Caki2 (cell line): ENCODE measurements around the gene DENND1A. TPM values are rescaled to one million over a fixed set of nuclear protein-coding genes. Genes with fewer than 3 reads are reported as not detected.
"Not testable (repeated sequence)": the region's sequence is repeated elsewhere in the genome, so short reads cannot be mapped to it uniquely, and the experiment has no call there.

Source experiments
- DNase-seq: peaks from one replicate; pipeline ENCODE4 v3.0.0-alpha.2; 2015; ENCODE audit warnings: low read depth
- in situ Hi-C: cut with HindIII; loops from 2 replicates; pipeline ENCODE4 v1.10.0; 2016; ENCODE audit warnings: low sequenced_read_pairs, low pct_unique_long_range_greater_than_20kb, mixed read lengths
- total RNA-seq: library from RNA; depleted of rRNA; stranded (reverse); fragments of >200 nt; shearing (Covaris generic); gene quantifications from 2 replicates; pipeline ENCODE4 v1.2.3, GENCODE V29; 2014; ENCODE audit warnings: low replicate concordance

The DENND1A gene
- total RNA-seq, 1 experiment from 2014 or later = 14.0 TPM

DNA sequence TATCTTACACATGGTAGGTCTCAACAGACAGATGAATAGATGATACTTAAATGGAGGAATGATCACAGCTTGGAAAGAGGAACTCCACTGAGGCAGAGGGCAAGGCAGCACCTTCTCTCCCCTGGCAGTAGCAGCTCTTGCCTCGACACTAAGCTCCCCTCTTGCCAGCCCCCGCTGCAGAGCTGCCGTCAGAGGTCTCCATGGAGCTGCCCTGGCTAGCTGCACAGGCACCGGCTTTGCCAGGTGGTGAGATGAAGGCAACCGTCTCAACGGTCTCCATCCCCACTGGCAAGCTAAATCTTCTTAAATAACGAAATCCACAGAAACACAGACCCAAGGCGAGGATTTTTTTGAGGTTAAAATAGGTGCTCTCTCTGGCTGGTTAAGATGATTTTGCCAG lies 492.7 kb downstream of the DENND1A start:
- in situ Hi-C loops = no loop called here
- no peak for DNase-seq

DNA sequence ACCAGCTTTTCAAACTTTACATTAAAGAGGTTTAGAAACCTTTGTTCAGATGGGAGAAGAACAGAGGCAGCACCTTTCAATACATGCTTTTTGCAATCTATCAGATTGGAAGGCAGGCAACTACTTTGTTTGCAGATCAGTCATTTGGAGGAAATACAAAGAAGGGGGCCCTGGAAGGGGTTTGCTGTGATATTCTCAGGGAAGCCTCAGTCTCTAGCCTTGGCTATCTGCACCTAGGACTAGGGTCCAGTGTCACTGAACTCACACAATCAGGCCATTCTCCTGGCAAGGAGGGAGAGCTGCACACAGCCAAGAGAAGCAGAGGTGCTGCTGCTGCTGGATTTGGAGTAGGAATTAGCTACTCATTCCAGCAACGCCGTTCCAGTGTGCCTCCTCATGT lies 494.5 kb downstream of the DENND1A start:
- in situ Hi-C loops = no loop called here
- DNase-seq = no peak

DNA sequence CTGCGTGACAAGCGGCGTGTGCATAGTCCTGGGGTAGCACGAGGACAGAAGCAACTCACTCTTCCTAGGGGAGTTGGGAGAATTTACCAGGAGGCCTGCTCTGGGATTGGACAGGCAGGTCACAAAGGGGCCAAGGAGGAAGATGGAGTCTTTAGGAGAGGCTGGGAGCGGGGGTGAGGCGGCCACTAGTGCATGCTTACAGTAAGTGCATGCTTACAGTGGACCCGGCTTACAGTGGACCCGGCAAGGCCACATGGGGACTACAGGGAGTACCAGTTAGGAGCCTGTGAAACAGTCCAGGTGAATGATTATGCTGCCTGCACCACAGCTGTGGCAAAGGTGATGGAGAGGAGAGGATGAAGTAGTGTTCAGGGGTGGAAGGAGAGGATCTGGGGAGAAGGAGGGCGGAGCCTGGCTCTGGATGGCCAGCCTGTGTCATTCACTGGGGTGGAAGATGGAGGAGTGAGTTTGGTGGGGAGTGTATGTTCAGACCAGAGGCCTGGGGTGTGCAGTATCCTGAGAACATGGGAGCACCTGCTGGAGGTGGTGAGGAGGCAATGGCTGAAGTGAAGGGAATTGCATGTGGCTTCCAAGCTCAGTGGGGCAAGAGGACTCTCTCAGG lies 495.2 kb downstream of the DENND1A start:
- DNase-seq = no peak
- in situ Hi-C loops = no loop called here

DNA sequence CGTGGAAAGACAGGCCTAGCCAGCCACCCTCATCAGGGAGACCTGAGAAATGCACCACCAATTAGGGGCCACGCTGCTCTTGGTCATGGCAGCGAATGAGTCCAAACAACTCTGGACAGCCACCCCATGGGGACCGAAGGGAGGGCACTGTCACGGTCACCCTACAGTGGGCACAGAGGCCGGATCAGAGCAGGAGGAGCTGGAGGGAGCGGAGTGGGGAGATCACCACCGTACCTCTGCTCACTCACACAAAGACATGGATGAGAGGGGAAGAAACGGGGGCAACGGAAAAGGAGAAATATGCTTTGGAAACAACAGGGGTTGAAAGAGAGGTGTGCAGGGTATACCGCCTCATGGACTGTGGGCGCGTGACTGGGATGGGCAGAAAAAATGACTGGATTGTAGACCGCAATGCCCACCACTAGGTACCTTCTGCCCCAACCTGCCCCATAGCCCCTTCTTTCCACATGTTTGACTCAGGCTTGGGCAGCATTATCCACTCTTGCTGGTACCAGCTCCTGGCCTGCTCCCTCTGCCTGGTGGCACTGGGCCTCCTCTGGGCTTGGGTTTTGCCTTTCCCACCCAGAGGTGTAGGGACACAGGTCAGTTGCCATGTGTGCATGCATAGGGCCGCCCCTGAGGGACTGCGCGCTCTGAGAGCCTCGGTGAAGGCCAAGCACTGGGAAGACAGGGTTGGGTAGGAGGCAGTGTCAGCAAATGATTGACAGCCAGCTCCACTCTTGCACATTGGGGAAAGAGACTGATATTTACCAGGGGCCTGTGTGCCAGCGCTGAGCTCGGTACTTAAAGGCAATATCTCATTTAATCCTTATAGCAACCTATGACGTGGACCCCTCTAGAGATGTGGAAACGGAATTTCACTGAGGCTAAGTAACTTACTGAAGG lies 497.3 kb downstream of the DENND1A start:
- DNase-seq = no peak
- in situ Hi-C loops = no loop called here

DNA sequence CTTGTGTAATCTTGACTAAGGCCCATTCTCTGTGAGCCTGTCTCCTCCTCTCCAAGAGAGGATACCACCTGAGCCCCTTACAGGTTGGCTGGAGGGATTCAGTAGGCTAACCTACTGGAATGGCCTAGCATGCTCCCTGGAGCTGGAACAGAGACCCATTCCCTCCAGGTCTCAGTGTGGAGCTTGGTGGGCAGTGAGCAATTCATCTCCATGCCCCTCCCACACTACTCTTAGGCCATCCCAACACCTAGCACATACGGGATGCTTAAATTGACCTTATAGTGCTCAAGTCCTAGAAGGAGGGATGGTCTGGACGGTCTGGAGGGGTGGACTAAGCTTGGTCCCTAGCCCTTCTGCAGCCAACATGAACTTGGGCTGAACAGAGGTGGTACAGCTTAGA lies 498.3 kb downstream of the DENND1A start:
- in situ Hi-C loops = no loop called here
- no peak for DNase-seq

DNA sequence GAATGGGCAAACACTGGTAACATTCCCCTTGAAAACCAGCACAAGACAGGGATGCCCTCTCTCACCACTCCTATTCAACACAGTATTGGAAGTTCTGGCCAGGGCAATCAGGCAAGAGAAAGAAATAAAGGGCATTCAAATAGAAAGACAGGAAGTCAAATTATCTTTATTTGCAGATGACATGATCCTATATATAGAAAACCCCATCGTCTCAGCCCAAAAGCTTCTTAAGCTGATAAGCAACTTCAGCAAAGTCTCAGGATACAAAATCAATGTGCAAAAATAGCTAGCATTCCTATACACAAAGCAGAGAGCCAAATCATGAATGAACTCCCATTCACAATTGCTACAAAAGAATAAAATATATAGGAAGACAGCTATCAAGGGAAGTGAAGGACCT lies 501.5 kb downstream of the DENND1A start:
- in situ Hi-C loops, DNase-seq: not testable (repeated sequence)

DNA sequence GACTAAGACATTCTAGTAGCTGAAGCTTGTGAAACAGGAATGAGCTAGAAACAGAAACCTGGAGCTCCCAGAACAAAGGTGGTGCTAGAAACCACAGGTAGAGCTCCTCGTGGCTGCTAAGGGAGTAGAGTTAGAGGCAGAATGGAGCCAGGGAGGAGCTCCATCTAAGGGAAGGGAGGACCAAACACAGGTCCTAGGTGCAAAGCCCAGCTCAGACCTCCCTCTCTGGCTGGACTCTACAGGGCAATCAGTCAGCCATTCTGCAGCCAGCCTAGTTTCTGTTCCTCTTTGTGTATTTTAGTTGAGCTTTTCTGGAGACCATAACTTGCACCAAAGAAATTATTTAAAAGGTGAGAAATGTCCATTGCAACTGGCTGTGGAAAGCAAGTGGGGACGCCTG lies 503.5 kb downstream of the DENND1A start:
- no peak for DNase-seq
- in situ Hi-C loops = no loop called here

DNA sequence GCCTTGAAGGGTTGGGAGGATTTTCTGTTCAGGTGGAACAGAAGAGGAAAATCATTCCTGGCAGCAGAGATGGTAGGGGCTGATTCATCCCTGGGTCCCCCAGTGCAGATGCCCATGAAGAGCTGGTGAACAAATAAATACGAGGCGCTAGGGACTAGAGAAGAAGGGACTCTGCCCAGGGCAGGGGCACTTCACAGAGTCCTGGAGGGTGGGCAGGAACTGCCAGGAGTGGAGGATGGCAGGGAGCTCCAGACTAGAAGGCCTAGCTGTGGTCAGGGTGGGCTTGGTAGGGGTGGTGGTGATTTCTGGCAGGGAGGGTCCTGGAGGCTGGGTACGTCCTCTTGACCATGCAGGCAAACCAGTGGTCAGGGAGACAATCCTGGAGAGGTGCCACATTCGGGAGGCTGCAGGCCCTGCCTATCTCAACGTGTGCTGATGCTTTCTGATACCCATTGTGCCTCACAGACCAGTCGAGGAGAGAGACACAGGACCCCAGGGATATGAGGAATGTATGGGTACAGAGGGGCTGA lies 504.0 kb downstream of the DENND1A start:
- in situ Hi-C loops = no loop called here
- no peak for DNase-seq

DNA sequence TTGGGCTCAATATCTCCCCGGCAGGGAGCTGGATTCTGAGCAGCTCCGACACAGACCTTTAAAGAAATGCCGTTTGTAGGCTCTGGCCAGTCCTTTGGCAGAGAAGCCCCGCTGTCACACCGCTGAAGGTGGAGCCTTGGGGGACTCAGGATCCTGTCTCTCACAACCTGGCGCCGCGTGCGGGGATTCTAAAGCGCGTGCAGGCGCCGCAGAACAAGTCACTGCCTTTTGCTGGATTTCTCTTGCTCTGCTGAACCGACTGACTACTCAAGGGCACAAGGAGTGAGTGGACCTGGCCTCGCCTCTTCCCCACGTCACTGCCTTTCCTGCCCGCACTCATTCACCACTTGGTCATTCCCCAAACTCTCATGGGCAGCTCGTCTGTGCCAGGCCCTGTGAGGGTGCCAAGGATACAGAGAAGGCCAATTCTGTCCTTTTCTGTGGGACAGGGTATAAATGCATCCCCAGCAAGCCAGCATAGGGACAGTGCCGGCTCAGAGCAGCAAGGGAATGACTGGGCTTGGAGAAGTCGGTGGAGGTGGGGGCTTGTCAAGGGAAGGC lies 504.6 kb downstream of the DENND1A start:
- in situ Hi-C loops = no loop called here
- DNase-seq = no peak

DNA sequence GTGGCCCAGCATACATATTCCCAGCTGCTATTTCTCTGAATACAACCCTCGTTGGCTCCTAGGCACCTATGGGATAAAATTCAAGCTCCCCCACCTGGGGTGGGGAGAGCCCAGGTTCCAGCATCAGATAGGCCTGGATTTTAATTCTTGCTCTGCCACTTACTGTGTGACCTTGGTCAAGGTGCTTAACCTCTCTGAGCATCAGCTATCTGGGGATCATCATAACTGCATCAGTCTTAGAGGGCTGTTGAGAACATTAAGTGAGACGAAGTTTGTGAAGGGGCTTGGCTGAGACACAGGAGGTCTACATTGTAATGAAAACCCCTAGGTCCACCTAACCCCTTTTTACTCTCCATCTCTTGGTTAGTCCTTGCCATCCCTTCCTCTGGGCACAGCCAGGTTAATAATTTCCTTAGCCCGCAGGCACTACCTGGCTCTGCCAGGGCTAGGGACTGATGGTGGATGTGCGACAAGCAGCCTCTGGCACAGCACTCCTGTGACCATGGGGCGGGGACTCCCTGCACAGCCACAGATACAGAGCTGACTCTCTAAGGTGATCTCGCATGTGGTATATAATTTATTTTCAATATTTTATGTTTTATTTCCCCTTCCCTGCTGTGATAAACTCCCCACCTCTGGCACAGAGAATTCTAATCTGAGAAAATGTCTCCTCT lies 505.2 kb downstream of the DENND1A start:
- no peak for DNase-seq
- in situ Hi-C loops = no loop called here

DNA sequence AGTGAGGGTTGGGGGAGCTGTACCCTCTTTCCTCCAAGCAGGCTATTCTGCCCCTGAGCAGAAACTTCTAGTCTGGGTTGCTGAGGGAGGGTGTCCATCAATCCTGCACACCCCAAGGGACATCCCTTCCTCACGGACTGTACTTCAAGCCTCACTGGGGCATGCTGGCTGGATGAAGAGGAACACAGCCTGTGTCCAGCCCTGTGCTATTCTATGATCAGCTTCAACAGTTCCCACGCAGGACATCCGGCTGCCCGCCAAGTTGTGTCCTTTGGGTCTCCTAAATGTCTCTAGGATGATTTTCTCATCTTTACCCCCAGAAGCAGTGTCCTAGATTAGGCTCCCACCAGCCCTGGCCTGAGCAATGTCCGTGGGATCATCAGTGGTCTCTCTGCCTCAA lies 505.8 kb downstream of the DENND1A start:
- DNase-seq = no peak
- in situ Hi-C loops = no loop called here

DNA sequence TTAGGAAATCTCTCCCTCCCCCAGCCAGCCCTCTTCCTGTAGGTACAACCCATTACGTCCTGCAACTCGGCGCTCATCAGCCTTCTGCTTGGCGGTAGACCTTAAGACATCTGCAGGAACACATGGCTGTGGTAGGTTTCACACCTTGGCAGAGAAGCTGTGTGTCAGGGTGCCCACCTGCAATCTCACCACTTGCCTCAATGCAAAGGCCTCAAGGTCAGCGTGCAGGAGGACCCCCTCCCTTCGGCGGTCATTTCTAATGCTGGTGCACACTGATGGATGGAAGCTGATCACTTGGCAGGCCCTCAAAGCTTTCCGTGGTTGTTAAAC lies 506.6 kb downstream of the DENND1A start:
- in situ Hi-C loops = no loop called here
- no peak for DNase-seq

DNA sequence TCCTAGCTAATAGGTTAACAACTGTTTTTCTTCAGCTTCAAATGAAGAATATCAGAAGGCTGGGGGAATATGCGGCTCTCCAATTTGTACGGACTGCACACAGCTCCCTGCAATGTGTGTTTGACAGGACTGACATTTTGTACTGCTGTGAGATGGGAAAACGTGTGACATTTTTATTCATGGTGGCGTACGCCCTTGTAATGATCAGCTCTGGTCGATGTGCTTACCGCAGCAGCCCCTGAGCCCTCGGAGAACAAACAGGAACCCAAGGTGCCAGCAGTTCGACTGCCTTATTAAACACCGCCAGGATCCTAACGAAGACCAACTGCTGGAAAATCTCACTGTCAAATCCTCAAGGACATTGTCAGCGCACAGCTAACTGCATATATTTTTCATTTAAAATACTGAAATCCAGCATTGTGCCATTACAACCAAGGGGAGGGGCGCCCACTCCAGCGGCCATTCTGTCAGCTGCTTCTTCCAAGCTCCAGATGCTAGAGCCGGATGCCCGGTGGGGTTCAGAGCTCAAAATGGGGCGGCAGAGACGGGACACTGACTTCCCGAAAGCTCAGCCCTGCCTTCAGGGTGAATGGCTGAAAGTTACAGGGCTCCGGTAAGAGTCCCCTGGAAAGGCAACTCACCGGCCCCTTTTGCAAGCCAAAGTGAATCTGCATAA lies 507.2 kb downstream of the DENND1A start:
- in situ Hi-C loops = no loop called here
- no peak for DNase-seq

DNA sequence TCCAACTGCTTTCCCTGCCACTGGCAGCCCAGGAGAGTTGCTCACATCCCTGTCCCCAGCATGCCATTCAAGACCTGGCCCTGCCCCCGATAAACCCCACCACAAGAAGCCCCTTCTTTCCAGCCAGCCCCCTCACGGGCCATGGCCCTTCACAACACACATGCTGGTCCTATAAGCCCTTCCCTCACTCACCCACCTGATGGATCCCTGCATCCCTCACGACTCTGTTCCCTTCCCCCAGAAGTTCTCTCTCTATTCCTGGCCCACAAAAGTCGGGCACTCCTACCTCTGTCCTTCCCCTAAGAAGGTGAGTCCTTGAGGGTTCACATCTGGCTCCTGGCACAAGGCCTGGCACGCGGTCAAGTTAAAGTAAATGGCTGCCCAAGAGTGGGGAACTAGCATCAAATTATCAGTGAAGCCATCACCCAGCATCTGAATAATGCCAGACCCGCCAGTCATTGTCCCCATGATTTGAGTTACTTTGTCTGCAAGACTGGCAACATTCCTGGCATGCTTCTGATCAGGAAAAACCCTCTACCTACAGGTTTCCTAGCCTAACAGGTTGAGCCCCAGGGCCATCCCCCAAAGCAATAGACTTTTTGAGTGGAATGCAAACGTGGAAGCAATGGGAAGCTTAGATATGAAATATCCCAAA lies 508.0 kb downstream of the DENND1A start:
- no peak for DNase-seq
- in situ Hi-C loops = no loop called here

DNA sequence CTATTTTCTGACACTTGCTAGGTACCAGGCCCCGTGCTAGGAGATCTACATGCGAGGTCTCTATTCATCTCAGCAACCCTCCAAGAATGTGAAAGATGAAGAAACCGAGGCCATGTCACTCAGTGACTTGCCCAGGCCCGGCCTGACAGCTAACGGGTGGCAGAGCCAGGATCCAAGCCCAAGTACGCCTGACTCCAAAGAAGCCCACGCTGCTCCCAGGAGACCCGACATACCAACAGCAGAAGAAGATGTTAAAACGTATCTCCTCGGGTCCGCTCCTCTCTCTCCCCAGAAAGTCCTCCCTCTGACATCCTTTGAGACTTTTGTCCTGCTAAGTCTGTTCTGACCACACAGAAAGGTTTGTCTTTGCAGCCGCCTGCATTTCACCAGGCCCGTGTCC lies 508.7 kb downstream of the DENND1A start:
- in situ Hi-C loops = no loop called here
- DNase-seq = no peak

DNA sequence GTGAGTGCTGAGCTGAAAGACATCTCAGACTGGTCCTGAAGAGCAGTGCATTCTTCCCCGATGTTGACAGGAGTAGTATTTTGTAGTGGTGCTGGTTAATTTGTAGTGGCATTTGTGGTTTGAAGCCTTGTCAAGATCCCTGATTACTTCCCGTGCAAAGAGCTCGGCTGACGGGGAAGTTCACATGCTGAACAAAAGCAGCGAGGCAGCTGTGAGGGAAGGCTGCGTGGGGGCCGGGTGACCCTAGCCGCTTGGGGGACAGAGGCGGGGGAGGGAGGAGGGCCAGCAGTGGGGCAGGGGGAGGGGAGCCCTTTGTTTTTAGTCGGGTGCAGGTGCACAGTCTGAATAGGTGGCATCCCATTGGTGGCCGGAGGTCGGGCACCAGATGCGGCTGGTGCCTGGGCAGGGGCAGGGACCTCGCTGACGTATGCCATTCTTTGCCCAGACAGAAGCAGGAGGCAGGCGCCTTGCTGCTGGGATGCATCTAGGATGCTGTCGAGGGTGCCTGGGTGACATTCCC lies 509.3 kb downstream of the DENND1A start:
- no peak for DNase-seq
- in situ Hi-C loops = no loop called here

DNA sequence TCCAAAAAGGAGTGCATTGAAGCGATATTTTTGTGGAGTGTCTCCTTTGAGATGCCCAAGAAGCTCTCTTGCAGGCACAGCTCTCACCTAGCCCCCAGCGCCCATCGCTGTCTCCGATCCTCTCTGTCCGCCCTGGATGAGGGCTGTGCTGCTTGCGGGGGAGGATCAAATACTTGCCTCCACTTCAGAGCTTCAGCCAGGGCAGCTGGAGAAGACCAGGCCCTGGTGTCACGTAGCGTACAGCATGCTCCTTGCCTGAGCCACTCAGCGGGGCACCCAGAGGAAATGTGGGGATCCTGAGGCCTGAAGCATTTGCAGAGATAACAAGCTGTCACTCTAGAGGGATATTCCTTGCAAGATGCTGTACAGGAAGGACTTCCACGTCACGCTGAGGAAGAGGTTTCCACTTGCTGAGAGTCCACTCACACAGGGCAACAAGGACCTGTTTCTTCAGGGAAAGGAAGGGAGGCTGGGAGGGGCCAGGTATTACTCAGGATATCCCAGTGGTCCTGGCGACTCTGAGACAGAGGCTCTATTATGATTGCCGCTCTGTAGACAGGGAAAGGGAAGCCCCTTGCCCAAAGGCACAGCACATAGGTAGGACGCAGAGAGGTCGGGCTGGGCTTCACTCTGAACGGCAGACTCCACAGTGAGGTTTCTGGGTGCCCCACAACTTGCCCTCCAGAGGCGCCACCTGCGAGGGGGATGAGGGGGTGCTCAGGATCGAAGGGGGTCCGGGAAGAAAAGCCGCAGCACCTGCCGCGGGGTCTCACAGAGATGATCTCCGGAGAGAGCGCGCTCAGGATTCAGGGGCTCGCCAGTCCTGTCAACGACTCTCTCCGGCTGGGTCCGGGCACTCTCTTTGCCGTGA lies 510.0 kb downstream of the DENND1A start:
- DNase-seq = no peak
- in situ Hi-C loops = no loop called here
